GM12801 (cell line): ENCODE measurements around the gene TRAPPC11.

ENCODE experiments used
- TF ChIP-seq, protein P1 (sequence below): IDR thresholded peaks from one replicate; pipeline ENCODE4 v1.5.1; 2011; ENCODE audit warnings: control low read depth; ENCODE audit not compliant: insufficient read length; ENCODE audit errors: extremely low read depth

The TRAPPC11 gene

DNA sequence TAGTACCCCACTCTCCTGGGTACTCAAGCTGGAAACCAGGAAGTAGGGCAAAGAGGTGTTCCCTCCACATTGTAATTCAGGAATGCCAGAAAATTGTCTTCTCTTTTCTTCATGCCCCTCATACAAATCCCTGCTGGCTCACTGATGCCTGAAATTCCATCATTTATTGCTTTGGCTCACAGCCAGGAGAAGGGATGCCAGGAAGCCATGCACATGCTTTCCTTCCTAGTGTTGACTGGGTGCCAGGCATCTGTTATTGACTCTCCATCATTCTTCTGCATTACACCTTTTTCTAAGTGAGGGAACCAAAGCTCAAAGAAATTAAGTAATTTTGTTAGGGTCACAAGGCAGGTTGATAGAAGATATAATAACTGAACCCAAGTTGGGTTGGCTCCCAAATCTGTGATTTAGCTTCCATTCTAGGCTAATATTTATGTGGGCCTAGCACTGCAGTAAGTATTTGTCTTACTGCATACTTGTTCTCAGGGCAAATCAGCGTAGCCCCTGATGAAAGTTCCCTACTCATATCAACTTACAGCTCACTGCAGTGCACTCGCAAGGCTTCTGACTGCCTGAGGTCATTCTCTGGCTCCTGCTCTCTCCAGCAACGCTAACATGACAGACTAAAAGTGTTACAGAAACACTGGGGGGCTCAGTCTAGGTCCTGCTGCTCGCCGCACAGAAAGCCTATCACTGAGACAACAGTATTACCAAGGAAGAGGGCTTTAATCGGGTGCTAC is 89.0 kb downstream of the TRAPPC11 start:
- TF ChIP-seq, protein P1, sequence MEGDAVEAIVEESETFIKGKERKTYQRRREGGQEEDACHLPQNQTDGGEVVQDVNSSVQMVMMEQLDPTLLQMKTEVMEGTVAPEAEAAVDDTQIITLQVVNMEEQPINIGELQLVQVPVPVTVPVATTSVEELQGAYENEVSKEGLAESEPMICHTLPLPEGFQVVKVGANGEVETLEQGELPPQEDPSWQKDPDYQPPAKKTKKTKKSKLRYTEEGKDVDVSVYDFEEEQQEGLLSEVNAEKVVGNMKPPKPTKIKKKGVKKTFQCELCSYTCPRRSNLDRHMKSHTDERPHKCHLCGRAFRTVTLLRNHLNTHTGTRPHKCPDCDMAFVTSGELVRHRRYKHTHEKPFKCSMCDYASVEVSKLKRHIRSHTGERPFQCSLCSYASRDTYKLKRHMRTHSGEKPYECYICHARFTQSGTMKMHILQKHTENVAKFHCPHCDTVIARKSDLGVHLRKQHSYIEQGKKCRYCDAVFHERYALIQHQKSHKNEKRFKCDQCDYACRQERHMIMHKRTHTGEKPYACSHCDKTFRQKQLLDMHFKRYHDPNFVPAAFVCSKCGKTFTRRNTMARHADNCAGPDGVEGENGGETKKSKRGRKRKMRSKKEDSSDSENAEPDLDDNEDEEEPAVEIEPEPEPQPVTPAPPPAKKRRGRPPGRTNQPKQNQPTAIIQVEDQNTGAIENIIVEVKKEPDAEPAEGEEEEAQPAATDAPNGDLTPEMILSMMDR: no peak

DNA sequence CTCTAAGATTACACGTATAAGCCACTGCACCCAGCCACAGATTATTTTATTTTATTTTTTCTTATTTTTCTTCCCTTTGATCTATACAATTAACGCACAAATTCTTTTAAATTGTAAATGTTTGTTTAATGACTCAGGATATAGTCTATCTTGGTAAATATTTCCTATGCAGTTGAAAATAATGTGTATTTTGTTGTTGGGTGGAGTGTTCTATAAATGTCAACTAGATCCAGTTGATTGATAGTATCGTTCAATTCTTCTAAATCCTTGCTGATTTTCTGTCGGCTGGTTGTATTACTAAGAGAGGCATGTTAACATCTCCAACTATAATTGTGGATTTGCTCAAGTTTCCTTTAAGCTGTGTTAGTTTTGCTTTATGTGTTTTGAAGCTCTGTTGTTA is 92.0 kb downstream of the TRAPPC11 start:
- TF ChIP-seq, protein P1: no peak

DNA sequence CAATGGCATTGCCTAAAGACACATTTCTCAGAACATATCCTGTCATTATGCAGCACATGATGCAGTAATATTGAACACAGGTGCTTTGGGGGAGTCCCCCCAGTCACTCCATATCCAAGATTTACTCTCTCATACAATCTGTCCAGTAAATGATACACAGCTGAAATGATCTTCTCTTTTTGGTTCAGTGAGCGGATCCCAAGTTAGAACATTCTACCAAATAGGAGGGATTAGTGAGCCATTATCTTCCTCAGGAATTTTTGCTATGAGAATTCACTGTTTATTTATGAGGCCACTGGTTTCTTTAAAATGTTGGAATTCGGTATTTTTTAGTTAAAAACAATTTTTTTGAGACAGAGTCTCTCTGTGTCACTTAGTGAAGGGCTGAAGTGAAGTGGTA is 96.5 kb downstream of the TRAPPC11 start:
- TF ChIP-seq, protein P1: no peak

- TF ChIP-seq, protein P1: no peak
Observed at GRCh38 chr4:183757060-183757459, 98.0 kb downstream of the TRAPPC11 start.

DNA sequence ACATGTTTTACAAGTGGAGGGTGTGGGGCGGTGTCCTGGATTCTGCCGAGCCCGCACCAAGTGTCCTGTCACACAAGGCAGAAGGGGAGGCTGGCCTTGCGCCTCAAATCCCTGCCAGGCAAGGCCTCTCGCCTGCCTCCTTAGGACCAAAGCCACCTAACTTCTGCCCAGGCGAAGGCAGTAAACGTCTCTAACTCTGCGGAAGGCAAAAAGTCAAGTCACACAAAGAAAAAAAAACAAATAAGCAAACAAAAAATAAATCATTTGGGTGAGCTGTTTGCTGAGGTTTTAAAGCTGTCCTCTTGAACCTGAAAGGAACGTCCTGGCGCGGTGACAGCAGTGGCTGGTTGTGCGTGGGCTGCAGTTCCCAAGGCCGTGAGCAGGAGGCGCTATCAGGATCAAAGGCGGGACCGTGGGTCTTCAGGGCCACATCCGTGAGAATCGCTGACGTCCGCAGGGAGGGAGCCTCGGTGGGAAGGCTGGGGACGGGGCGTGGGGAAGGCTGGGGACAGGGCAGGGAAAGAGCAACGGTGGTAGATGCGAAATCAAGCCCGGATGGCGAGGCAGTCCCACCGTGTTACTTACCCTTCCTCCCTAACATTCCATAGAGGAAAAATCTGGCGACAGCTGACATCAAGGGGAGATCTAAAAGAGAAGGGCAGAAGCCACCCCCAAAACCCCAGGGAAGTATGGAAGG is 99.1 kb downstream of the TRAPPC11 start:
- TF ChIP-seq, protein P1: no peak

GRCh38 chr4:183758758-183759447 is 99.8 kb downstream of the TRAPPC11 start:
- TF ChIP-seq, protein P1: no peak

DNA sequence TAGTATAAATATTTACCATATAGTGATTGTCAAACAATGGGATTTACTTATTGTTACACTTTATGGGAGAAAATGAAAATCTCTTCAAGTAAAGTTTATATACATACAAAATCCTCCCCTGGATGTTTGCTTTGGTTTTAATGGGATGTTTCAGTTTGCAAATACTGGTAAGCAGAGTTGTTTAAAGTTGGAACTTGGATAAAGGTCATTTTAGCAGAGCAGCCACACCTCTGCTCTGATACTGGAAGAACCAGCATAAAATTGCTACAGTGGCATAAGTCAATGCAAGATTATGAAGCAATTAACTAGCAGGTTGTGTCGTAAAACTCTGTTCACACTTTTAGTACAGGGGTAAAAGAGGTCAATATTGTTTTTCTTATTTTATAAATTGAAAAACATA is 101.2 kb downstream of the TRAPPC11 start:
- TF ChIP-seq, protein P1: no peak
